HepG2 (cell line): ENCODE results near the gene PRKCI. TPM values are rescaled to one million over a fixed set of nuclear protein-coding genes. Genes with fewer than 3 reads are reported as not detected.
A peak's percentile ranks its signal among the peaks of the same experiment; 100 is the strongest.

ENCODE experiments used
- ATAC-seq: fragments of 200-7000 bp; cut with Tn5 transposase; 3 replicates; pipeline ENCODE4 v1.9.1; 2020; ENCODE audit warnings: mild to moderate bottlenecking, moderate library complexity
- BruUV-seq: library from RNA; stranded (reverse); fragments of 400-500 nt; replicated peaks from 2 replicates; lab custom pipeline; 2021; lab: Mats Ljungman, UMichigan
- CTCF ChIA-PET: fragments of 300-600 bp; formaldehyde crosslinking; extraction: SDS; loops from one replicate; lab custom pipeline; 2021; ENCODE audit warnings: low total read pairs, inconsistent platforms, low intra/inter-chr PET ratio; lab: Yijun Ruan, JAX
- POLR2A ChIA-PET: fragments of 350-600 bp; sonication (Branson Sonifier 250); formaldehyde crosslinking; loops from one replicate; lab custom pipeline; 2020; ENCODE audit warnings: antibody characterized with exemption, inconsistent platforms; lab: Yijun Ruan, JAX
- DNase-seq: peaks from one replicate; pipeline ENCODE4 v3.0.0-alpha.2; 2015; ENCODE audit warnings: low spot score
- FAIRE-seq: peaks from 3 replicates; lab custom pipeline; 2011; peaks lifted over from hg19 to GRCh38; lab: Jason Lieb, UNC
- H2AFZ ChIP-seq: one replicate; pipeline ENCODE4 v1.6.1; 2011; ENCODE audit warnings: low read length, inconsistent platforms
- H3K27ac ChIP-seq: fragments of 300-600 bp; 3 replicates; pipeline ENCODE4 v1.8.0; 2011; ENCODE audit warnings: mixed run types, mild to moderate bottlenecking, mixed read lengths, low read length, inconsistent platforms; ENCODE audit not compliant: insufficient read depth; ENCODE audit errors: extremely low read length
- H3K27me3 ChIP-seq, 2 experiments: fragments of 200-600 bp in 1 of 2; 2 replicates in 1 of 2; 3 replicates in 1 of 2; pipeline versions ENCODE4 v1.6.0 to v1.8.0; 2011; ENCODE audit warnings: low read length in 2 of 2, mild to moderate bottlenecking in 2 of 2, moderate library complexity in 2 of 2, inconsistent platforms in 1 of 2; ENCODE audit not compliant: insufficient read depth in 2 of 2, control insufficient read depth in 1 of 2
- H3K36me3 ChIP-seq, 2 experiments: fragments of 200-600 bp in 1 of 2; replicated peaks in 1 of 2; 2 replicates in 1 of 2; 3 replicates in 1 of 2; pipeline versions ENCODE4 v1.5.1 to v1.8.0; 2011; ENCODE audit warnings: low read length in 2 of 2, inconsistent platforms in 1 of 2; ENCODE audit not compliant: insufficient read depth in 2 of 2, control insufficient read depth in 1 of 2
- H3K4me1 ChIP-seq: 2 replicates; pipeline ENCODE4 v1.5.1; 2012; ENCODE audit warnings: low read length, inconsistent platforms; ENCODE audit not compliant: insufficient read depth
- H3K4me2 ChIP-seq: 2 replicates; pipeline ENCODE4 v1.6.0; 2011; ENCODE audit warnings: low read depth, low read length, inconsistent platforms
- H3K4me3 ChIP-seq, 3 experiments: fragments of 200-600 bp in 1 of 3; sonication (generic), shearing (Covaris generic) in 1 of 3; replicated peaks in 1 of 3; 2 replicates each; pipeline ENCODE4 v1.5.1; 2011 to 2016; ENCODE audit warnings: low read length in 3 of 3, inconsistent platforms in 2 of 3, low read depth in 2 of 3, mild to moderate bottlenecking in 2 of 3, control low read depth in 1 of 3, mixed read lengths in 1 of 3; ENCODE audit not compliant: insufficient read depth in 1 of 3
- H3K79me2 ChIP-seq: one replicate; pipeline ENCODE4 v1.6.1; 2011; ENCODE audit warnings: low read length, inconsistent platforms; ENCODE audit not compliant: insufficient read depth
- H3K9ac ChIP-seq: 2 replicates; pipeline ENCODE4 v1.6.0; 2011; ENCODE audit warnings: mild to moderate bottlenecking, low read depth, low read length, inconsistent platforms; ENCODE audit not compliant: insufficient read depth
- H3K9me3 ChIP-seq: 2 replicates; pipeline ENCODE4 v1.5.1; 2012; ENCODE audit warnings: mild to moderate bottlenecking, low read length
- H4K20me1 ChIP-seq: 2 replicates; pipeline ENCODE4 v1.6.0; 2011; ENCODE audit warnings: inconsistent platforms, mild to moderate bottlenecking, low read length, moderate library complexity; ENCODE audit not compliant: insufficient read depth
- ZNF652 ChIP-seq: IDR thresholded peaks from 2 replicates; pipeline ENCODE4 v1.6.1; 2016; ENCODE audit warnings: low read depth, borderline replicate concordance
- ZNF713 ChIP-seq: sonication (generic); formaldehyde crosslinking; IDR thresholded peaks from 2 replicates; pipeline ENCODE4 v1.4.0; 2020; ENCODE audit warnings: mild to moderate bottlenecking, missing genetic modification reagents
- ZNF761 ChIP-seq: sonication (generic); formaldehyde crosslinking; conservative IDR thresholded peaks from 2 replicates; pipeline ENCODE4 v1.4.0; 2020; ENCODE audit warnings: mild to moderate bottlenecking, missing genetic modification reagents
- ZNF772 ChIP-seq: sonication (generic); formaldehyde crosslinking; IDR thresholded peaks from 2 replicates; pipeline ENCODE4 v1.5.0; 2020; ENCODE audit warnings: mild to moderate bottlenecking, missing genetic modification reagents
- WGBS: methylation state at CpG from one replicate; pipeline ENCODE4 v1.1.6; 2017; ENCODE audit warnings: low lambda C conversion rate; 5-methylcytosine and 5-hydroxymethylcytosine counted together
- in situ Hi-C: cut with HindIII; loops from 2 replicates; pipeline ENCODE4 v1.10.0; 2017; ENCODE audit warnings: low pct_unique_long_range_greater_than_20kb; ENCODE audit not compliant: extremely low pct_ligation_motif_present
- intact Hi-C: fragments of 100-400 bp; cut with micrococcal nuclease; formaldehyde crosslinking; loops from one replicate; pipeline ENCODE4 v1.10.0; 2022; ENCODE audit not compliant: unreplicated experiment
- polyA plus RNA-seq, 8 experiments: library from polyadenylated mRNA; depleted of rRNA in 3 of 8; stranded (reverse) in 7 of 8; unstranded in 1 of 8; fragments of >200 nt; fragmentation: Illumina TruSeq in 4 of 8; extraction: Trizol in 4 of 8; gene quantifications; 2 replicates each; pipeline versions ENCODE4 v1.2.1 to v1.2.3, GENCODE V29; 2011 to 2016; ENCODE audit warnings: low read depth in 4 of 8, missing spikeins in 1 of 8, mixed read lengths in 1 of 8; ENCODE audit not compliant: insufficient read depth in 1 of 8
- total RNA-seq, 5 experiments: library from RNA; depleted of rRNA; stranded (reverse); fragments of >200 nt; fragmentation: Illumina TruSeq; extraction: Trizol; gene quantifications; 2 replicates each; pipeline ENCODE4 v1.2.3, GENCODE V29; 2016; ENCODE audit warnings: low read depth in 1 of 5
- TF ChIP-seq, protein P1 (sequence below): sonication (generic); formaldehyde crosslinking; IDR thresholded peaks from 2 replicates; pipeline ENCODE4 v1.5.1; 2020; ENCODE audit warnings: mild to moderate bottlenecking, missing genetic modification reagents
- TF ChIP-seq, protein P2 (sequence below): sonication (generic); formaldehyde crosslinking; IDR thresholded peaks from 2 replicates; pipeline ENCODE4 v1.4.0; 2020; ENCODE audit warnings: mild to moderate bottlenecking, missing genetic modification reagents
- TF ChIP-seq, protein P3 (sequence below): fragments of 450-650 bp; IDR thresholded peaks from 2 replicates; pipeline ENCODE4 v1.6.1; 2017

Gene PRKCI
- total and polyA plus RNA-seq, 2 of the 13 experiments (the other 11 are each of a cell fraction or from before 2014, with no cell fraction given), result 17.2 to 30.4 TPM

- POLR2A ChIA-PET, result no interaction called here
- DNase-seq, result no peak
- BruUV-seq, result no TSS peak
Measured at GRCh38 chr3:170232266-170232665, 10.0 kb downstream of the PRKCI start.

More at GRCh38 chr3:170232266-170232665, 10.0 kb downstream of the PRKCI start:
- peaks cover 34% of the 10 kb centered on the region for H3K79me2 ChIP-seq
- no peaks in the 10 kb centered on the region for H3K27me3 ChIP-seq
- ATAC-seq, result peak; percentile 47; the same call in 2 of the 3 replicates
- TF ChIP-seq ZNF713 (no peak), ZNF761 (CRISPR knock-in tag) (no peak), ZNF652 (no peak), ZNF772 (CRISPR knock-in tag) (no peak)
- TF ChIP-seq, protein P1, sequence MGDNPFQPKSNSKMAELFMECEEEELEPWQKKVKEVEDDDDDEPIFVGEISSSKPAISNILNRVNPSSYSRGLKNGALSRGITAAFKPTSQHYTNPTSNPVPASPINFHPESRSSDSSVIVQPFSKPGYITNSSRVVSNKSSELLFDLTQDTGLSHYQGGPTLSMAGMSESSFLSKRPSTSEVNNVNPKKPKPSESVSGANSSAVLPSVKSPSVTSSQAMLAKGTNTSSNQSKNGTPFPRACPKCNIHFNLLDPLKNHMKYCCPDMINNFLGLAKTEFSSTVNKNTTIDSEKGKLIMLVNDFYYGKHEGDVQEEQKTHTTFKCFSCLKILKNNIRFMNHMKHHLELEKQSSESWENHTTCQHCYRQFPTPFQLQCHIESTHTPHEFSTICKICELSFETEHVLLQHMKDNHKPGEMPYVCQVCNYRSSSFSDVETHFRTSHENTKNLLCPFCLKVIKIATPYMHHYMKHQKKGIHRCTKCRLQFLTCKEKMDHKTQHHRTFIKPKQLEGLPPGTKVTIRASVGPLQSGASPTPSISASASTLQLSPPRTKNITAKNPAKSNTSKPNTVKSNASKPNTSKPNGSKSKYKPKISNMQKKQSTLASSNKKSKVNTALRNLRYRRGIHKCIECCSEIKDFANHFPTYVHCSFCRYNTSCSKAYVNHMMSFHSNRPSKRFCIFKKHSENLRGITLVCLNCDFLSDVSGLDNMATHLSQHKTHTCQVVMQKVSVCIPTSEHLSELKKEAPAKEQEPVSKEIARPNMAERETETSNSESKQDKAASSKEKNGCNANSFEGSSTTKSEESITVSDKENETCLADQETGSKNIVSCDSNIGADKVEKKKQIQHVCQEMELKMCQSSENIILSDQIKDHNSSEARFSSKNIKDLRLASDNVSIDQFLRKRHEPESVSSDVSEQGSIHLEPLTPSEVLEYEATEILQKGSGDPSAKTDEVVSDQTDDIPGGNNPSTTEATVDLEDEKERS (CRISPR knock-in tag), result no peak
- TF ChIP-seq, protein P2, sequence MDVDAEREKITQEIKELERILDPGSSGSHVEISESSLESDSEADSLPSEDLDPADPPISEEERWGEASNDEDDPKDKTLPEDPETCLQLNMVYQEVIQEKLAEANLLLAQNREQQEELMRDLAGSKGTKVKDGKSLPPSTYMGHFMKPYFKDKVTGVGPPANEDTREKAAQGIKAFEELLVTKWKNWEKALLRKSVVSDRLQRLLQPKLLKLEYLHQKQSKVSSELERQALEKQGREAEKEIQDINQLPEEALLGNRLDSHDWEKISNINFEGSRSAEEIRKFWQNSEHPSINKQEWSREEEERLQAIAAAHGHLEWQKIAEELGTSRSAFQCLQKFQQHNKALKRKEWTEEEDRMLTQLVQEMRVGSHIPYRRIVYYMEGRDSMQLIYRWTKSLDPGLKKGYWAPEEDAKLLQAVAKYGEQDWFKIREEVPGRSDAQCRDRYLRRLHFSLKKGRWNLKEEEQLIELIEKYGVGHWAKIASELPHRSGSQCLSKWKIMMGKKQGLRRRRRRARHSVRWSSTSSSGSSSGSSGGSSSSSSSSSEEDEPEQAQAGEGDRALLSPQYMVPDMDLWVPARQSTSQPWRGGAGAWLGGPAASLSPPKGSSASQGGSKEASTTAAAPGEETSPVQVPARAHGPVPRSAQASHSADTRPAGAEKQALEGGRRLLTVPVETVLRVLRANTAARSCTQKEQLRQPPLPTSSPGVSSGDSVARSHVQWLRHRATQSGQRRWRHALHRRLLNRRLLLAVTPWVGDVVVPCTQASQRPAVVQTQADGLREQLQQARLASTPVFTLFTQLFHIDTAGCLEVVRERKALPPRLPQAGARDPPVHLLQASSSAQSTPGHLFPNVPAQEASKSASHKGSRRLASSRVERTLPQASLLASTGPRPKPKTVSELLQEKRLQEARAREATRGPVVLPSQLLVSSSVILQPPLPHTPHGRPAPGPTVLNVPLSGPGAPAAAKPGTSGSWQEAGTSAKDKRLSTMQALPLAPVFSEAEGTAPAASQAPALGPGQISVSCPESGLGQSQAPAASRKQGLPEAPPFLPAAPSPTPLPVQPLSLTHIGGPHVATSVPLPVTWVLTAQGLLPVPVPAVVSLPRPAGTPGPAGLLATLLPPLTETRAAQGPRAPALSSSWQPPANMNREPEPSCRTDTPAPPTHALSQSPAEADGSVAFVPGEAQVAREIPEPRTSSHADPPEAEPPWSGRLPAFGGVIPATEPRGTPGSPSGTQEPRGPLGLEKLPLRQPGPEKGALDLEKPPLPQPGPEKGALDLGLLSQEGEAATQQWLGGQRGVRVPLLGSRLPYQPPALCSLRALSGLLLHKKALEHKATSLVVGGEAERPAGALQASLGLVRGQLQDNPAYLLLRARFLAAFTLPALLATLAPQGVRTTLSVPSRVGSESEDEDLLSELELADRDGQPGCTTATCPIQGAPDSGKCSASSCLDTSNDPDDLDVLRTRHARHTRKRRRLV (CRISPR knock-in tag), result no peak
- TF ChIP-seq, protein P3, sequence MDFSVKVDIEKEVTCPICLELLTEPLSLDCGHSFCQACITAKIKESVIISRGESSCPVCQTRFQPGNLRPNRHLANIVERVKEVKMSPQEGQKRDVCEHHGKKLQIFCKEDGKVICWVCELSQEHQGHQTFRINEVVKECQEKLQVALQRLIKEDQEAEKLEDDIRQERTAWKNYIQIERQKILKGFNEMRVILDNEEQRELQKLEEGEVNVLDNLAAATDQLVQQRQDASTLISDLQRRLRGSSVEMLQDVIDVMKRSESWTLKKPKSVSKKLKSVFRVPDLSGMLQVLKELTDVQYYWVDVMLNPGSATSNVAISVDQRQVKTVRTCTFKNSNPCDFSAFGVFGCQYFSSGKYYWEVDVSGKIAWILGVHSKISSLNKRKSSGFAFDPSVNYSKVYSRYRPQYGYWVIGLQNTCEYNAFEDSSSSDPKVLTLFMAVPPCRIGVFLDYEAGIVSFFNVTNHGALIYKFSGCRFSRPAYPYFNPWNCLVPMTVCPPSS, result no peak
- TF ChIP-seq, all 625 proteins: peak for 0
- 83% methylated on average over 5 of the region's 5 CpGs for WGBS
- no peaks in the 10 kb centered on the region for H3K9me3 ChIP-seq
- H3K9ac ChIP-seq, result no peak overlapping the region
- H3K27ac ChIP-seq, result peak overlapping the region; percentile 16
- intact Hi-C loops, result no loop called here
- no peaks in the 10 kb centered on the region; the same call in 1 of the 2 replicates for H4K20me1 ChIP-seq
- no peak overlapping the region for H2AFZ ChIP-seq
- in situ Hi-C loops, result no loop called here
- no peak for FAIRE-seq
- peaks cover 25% of the 10 kb centered on the region for H3K4me1 ChIP-seq
- CTCF ChIA-PET, result no interaction called here
- peaks cover 1 to 10% of the 10 kb centered on the region in 2 experiments; a peak in 2 of 5 replicates for H3K36me3 ChIP-seq
- no peak overlapping the region for H3K4me3 ChIP-seq
- H3K4me2 ChIP-seq, result no peak overlapping the region
